ENCODE data around the gene FAM50B.

The FAM50B gene

DNA sequence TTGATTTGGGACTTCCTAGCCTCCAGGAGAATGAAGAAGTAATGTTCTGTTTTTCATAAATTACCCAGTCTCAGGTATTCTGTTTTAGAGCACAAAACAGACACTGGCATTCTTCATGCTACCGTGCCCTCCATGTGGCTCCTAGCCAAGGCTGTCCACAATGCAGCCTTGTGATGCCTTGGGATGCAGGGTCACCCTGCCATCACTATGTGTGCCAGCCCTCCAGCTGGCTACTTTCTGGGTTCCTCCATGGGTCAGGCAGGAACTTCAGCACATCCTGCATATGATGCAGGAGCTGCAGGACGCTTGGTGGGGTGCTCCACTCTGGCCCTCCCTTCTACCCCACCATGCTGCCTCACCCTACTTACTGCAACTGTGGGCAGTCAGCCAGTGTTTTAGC lies 38.0 kb upstream of the FAM50B start:
- Histone ChIP-seq H4K91ac (ENCODE audit: low read depth, low read length) (no peak overlapping the region), H3K9me3 (ENCODE audit: insufficient read depth, low read depth, low read length) (no peaks in the 10 kb centered on the region), H3K9ac (ENCODE audit: low read length) (no peak overlapping the region), H3K79me2 (ENCODE audit: control insufficient read depth, insufficient read depth, low read length, poor library complexity) (peaks cover 2% of the 10 kb centered on the region), H3K36me3 (ENCODE audit: control insufficient read depth in 1 of 2, insufficient read depth in 2 of 2, low read length in 2 of 2) (no peaks in the 10 kb centered on the region), H3K27me3 (ENCODE audit: insufficient read depth, low read length) (no peaks in the 10 kb centered on the region), H4K8ac (ENCODE audit: low read depth, low read length) (no peak overlapping the region), H2BK12ac (ENCODE audit: low read length) (peak overlapping the region; percentile 26), H3K4me1 (ENCODE audit: control insufficient read depth in 1 of 2, insufficient read depth in 2 of 2, low read length in 2 of 2) (peaks cover 15 to 18% of the 10 kb centered on the region in 2 experiments), H3K79me1 (ENCODE audit: low read length) (peaks cover 11% of the 10 kb centered on the region), H3K14ac (ENCODE audit: low read length) (no peak overlapping the region), H3K27ac (ENCODE audit: low read depth, low read length) (no peak overlapping the region), H3K4ac (ENCODE audit: low read depth, low read length) (no peak overlapping the region), H2AK5ac (ENCODE audit: low read length) (no peak overlapping the region), H3K4me2 (ENCODE audit: low read length) (no peak overlapping the region), H3K23ac (ENCODE audit: low read length) (no peak overlapping the region), H2BK5ac (ENCODE audit: low read depth, low read length, poor library complexity) (no peak overlapping the region), H3K4me3 (ENCODE audit: low read depth, low read length) (no peak overlapping the region), H3K18ac (ENCODE audit: low read length) (no peak overlapping the region), H2AFZ (ENCODE audit: insufficient read depth, low read length, poor library complexity) (peak overlapping the region; percentile 5), H2BK120ac (ENCODE audit: insufficient read depth, low read length, poor library complexity) (no peak overlapping the region), H4K12ac (ENCODE audit: low read depth, low read length) (no peak overlapping the region)
- DNase-seq, result no peak
- no CpG with 5 or more reads among the region's 2 CpGs for WGBS (ENCODE audit: extremely low coverage, insufficient coverage, insufficient read length)

GRCh38 chr6:3812596-3812995 lies 36.6 kb upstream of the FAM50B start:
- no peak overlapping the region for H3K4ac ChIP-seq (ENCODE audit: low read depth, low read length)
- no peak overlapping the region for H2AK5ac ChIP-seq (ENCODE audit: low read length)
- peak overlapping the region; percentile 58 for H2BK12ac ChIP-seq (ENCODE audit: low read length)
- H3K14ac ChIP-seq (ENCODE audit: low read length), result no peak overlapping the region
- H3K36me3 ChIP-seq (ENCODE audit: control insufficient read depth in 1 of 2, insufficient read depth in 2 of 2, low read length in 2 of 2), result no peaks in the 10 kb centered on the region
- H3K18ac ChIP-seq (ENCODE audit: low read length), result no peak overlapping the region
- no peaks in the 10 kb centered on the region for H3K27me3 ChIP-seq (ENCODE audit: insufficient read depth, low read length)
- DNase-seq, result no peak
- no peaks in the 10 kb centered on the region for H3K9me3 ChIP-seq (ENCODE audit: insufficient read depth, low read depth, low read length)
- no peak overlapping the region for H3K27ac ChIP-seq (ENCODE audit: low read depth, low read length)
- H2BK120ac ChIP-seq (ENCODE audit: insufficient read depth, low read length, poor library complexity), result no peak overlapping the region
- H3K4me2 ChIP-seq (ENCODE audit: low read length), result no peak overlapping the region
- peaks cover 16 to 19% of the 10 kb centered on the region in 2 experiments for H3K4me1 ChIP-seq (ENCODE audit: control insufficient read depth in 1 of 2, insufficient read depth in 2 of 2, low read length in 2 of 2)
- no peak overlapping the region for H2AFZ ChIP-seq (ENCODE audit: insufficient read depth, low read length, poor library complexity)
- no peak overlapping the region for H2BK5ac ChIP-seq (ENCODE audit: low read depth, low read length, poor library complexity)
- H3K4me3 ChIP-seq (ENCODE audit: low read depth, low read length), result no peak overlapping the region
- peak overlapping the region; percentile 22 for H4K91ac ChIP-seq (ENCODE audit: low read depth, low read length)
- WGBS (ENCODE audit: extremely low coverage, insufficient coverage, insufficient read length), result no CpG with 5 or more reads among the region's 3 CpGs
- H3K23ac ChIP-seq (ENCODE audit: low read length), result no peak overlapping the region
- H4K12ac ChIP-seq (ENCODE audit: low read depth, low read length), result no peak overlapping the region
- peaks cover 2% of the 10 kb centered on the region for H3K79me2 ChIP-seq (ENCODE audit: control insufficient read depth, insufficient read depth, low read length, poor library complexity)
- H3K79me1 ChIP-seq (ENCODE audit: low read length), result peaks cover 11% of the 10 kb centered on the region
- H3K9ac ChIP-seq (ENCODE audit: low read length), result no peak overlapping the region
- H4K8ac ChIP-seq (ENCODE audit: low read depth, low read length), result no peak overlapping the region

GRCh38 chr6:3813150-3813780 lies 35.9 kb upstream of the FAM50B start:
- Histone ChIP-seq H3K27ac (ENCODE audit: low read depth, low read length) (no peak overlapping the region), H2BK12ac (ENCODE audit: low read length) (peak overlapping the region; percentile 47), H4K8ac (ENCODE audit: low read depth, low read length) (no peak overlapping the region), H3K36me3 (ENCODE audit: control insufficient read depth in 1 of 2, insufficient read depth in 2 of 2, low read length in 2 of 2) (no peaks in the 10 kb centered on the region), H2AK5ac (ENCODE audit: low read length) (no peak overlapping the region), H3K4me3 (ENCODE audit: low read depth, low read length) (no peak overlapping the region), H3K4me2 (ENCODE audit: low read length) (no peak overlapping the region), H3K14ac (ENCODE audit: low read length) (peak overlapping the region; percentile 41), H2BK120ac (ENCODE audit: insufficient read depth, low read length, poor library complexity) (peak overlapping the region; percentile 19), H2AFZ (ENCODE audit: insufficient read depth, low read length, poor library complexity) (no peak overlapping the region), H4K91ac (ENCODE audit: low read depth, low read length) (peak overlapping the region; percentile 7), H3K4me1 (ENCODE audit: control insufficient read depth in 1 of 2, insufficient read depth in 2 of 2, low read length in 2 of 2) (peaks cover 16% of the 10 kb centered on the region in 2 experiments), H3K79me2 (ENCODE audit: control insufficient read depth, insufficient read depth, low read length, poor library complexity) (peaks cover 2% of the 10 kb centered on the region), H3K23ac (ENCODE audit: low read length) (no peak overlapping the region), H3K79me1 (ENCODE audit: low read length) (peaks cover 13% of the 10 kb centered on the region), H3K27me3 (ENCODE audit: insufficient read depth, low read length) (no peaks in the 10 kb centered on the region), H2BK5ac (ENCODE audit: low read depth, low read length, poor library complexity) (no peak overlapping the region), H3K9ac (ENCODE audit: low read length) (no peak overlapping the region), H3K9me3 (ENCODE audit: insufficient read depth, low read depth, low read length) (no peaks in the 10 kb centered on the region), H3K4ac (ENCODE audit: low read depth, low read length) (no peak overlapping the region), H3K18ac (ENCODE audit: low read length) (peak overlapping the region; percentile 26), H4K12ac (ENCODE audit: low read depth, low read length) (no peak overlapping the region)
- WGBS (ENCODE audit: extremely low coverage, insufficient coverage, insufficient read length), result no CpG with 5 or more reads among the region's 13 CpGs
- peak in 1 of 2 donors; percentile 54 for DNase-seq

DNA sequence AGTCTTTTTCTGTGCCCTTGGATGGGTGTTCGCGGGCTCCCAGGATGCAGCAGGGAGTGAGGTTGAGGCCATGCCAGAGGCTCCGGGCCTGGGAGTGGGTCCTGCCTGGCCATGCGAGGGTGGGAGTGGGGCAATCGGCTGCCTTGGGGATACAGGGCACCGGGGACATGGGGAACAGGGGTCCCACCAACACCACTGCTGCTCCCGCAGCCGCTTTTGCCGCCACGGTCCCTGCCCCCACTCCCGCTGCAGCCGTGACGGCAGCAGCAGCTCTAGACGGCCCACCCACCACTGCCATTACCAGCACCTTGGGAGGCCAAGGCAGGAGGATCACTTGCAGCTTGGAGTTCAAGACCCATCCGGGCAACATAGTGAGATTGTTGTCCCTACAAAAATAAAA lies 35.3 kb upstream of the FAM50B start:
- WGBS (ENCODE audit: extremely low coverage, insufficient coverage, insufficient read length), result no CpG with 5 or more reads among the region's 15 CpGs
- DNase-seq, result no peak

More for the DNA sequence above, 35.3 kb upstream of the FAM50B start:
- Histone ChIP-seq H2AFZ (ENCODE audit: insufficient read depth, low read length, poor library complexity) (no peak overlapping the region), H3K9ac (ENCODE audit: low read length) (no peak overlapping the region), H3K14ac (ENCODE audit: low read length) (peak overlapping the region; percentile 41), H4K8ac (ENCODE audit: low read depth, low read length) (no peak overlapping the region), H3K27ac (ENCODE audit: low read depth, low read length) (no peak overlapping the region), H3K9me3 (ENCODE audit: insufficient read depth, low read depth, low read length) (no peaks in the 10 kb centered on the region), H3K23ac (ENCODE audit: low read length) (no peak overlapping the region), H4K12ac (ENCODE audit: low read depth, low read length) (no peak overlapping the region), H3K27me3 (ENCODE audit: insufficient read depth, low read length) (no peaks in the 10 kb centered on the region), H3K4me1 (ENCODE audit: control insufficient read depth in 1 of 2, insufficient read depth in 2 of 2, low read length in 2 of 2) (peaks cover 9 to 10% of the 10 kb centered on the region in 2 experiments), H2BK12ac (ENCODE audit: low read length) (peak overlapping the region; percentile 37), H3K4me2 (ENCODE audit: low read length) (no peak overlapping the region), H4K91ac (ENCODE audit: low read depth, low read length) (peak overlapping the region; percentile 66), H2BK120ac (ENCODE audit: insufficient read depth, low read length, poor library complexity) (peak overlapping the region; percentile 13), H3K79me2 (ENCODE audit: control insufficient read depth, insufficient read depth, low read length, poor library complexity) (peaks cover 2% of the 10 kb centered on the region), H3K4ac (ENCODE audit: low read depth, low read length) (no peak overlapping the region), H3K79me1 (ENCODE audit: low read length) (peaks cover 10% of the 10 kb centered on the region), H2AK5ac (ENCODE audit: low read length) (peak overlapping the region; percentile 77), H3K18ac (ENCODE audit: low read length) (peak overlapping the region; percentile 14), H2BK5ac (ENCODE audit: low read depth, low read length, poor library complexity) (no peak overlapping the region), H3K36me3 (ENCODE audit: control insufficient read depth in 1 of 2, insufficient read depth in 2 of 2, low read length in 2 of 2) (no peaks in the 10 kb centered on the region), H3K4me3 (ENCODE audit: low read depth, low read length) (no peak overlapping the region)

All from trophoblast cell (in vitro differentiated cells and primary cell).